SK-N-SH (cell line): ENCODE data around the gene H2AZ1. TPM values are rescaled to one million over a fixed set of nuclear protein-coding genes. Genes with fewer than 3 reads are reported as not detected.

Experiments
- CTCF ChIA-PET: fragments of 300-600, 350-600 bp; formaldehyde crosslinking; extraction: SDS; loops from one replicate; lab custom pipeline; 2021; lab: Yijun Ruan, JAX
- POLR2A ChIA-PET: fragments of 350-600 bp; sonication (Branson Sonifier 250); formaldehyde crosslinking; extraction: SDS; loops from one replicate; lab custom pipeline; 2020; ENCODE audit warnings: antibody characterized with exemption, inconsistent platforms; lab: Yijun Ruan, JAX
- DNase-seq: peaks from one replicate; pipeline ENCODE4 v3.0.0; 2012
- H2AFZ ChIP-seq: fragments of 200-600 bp; sonication (generic); 2 replicates; pipeline ENCODE4 v1.8.1; 2016; ENCODE audit warnings: antibody characterized with exemption, mild to moderate bottlenecking, low read depth
- H3F3A ChIP-seq: fragments of 200-600 bp; sonication (generic); replicated peaks from 2 replicates; pipeline ENCODE3; 2016; ENCODE audit warnings: antibody characterized with exemption, mild to moderate bottlenecking; ENCODE audit not compliant: insufficient read depth
- H3K27ac ChIP-seq, 2 experiments: fragments of 200-500 bp in 1 of 2; fragments of 200-600 bp in 1 of 2; sonication (Bioruptor generic) in 1 of 2; sonication (generic), shearing (Covaris generic) in 1 of 2; 2 replicates each; pipeline versions ENCODE4 v1.5.1 to v1.6.1; 2014 to 2016; ENCODE audit warnings: low read depth in 2 of 2, inconsistent platforms in 1 of 2, low read length in 1 of 2, mild to moderate bottlenecking in 1 of 2, mixed read lengths in 1 of 2
- H3K27me3 ChIP-seq: fragments of 200-600 bp; sonication (generic), shearing (Covaris generic); 2 replicates; pipeline ENCODE4 v1.6.1; 2016; ENCODE audit warnings: mixed run types; ENCODE audit not compliant: insufficient read depth
- H3K36me3 ChIP-seq, 2 experiments: fragments of 200-500 bp in 1 of 2; fragments of 200-600 bp in 1 of 2; sonication (Bioruptor generic) in 1 of 2; sonication (generic) in 1 of 2; replicated peaks in 1 of 2; 2 replicates each; pipeline versions ENCODE3 to v1.5.1; 2014 to 2016; ENCODE audit warnings: low read length in 1 of 2, mild to moderate bottlenecking in 1 of 2; ENCODE audit not compliant: insufficient read depth in 2 of 2, control insufficient read depth in 1 of 2
- H3K4me1 ChIP-seq, 2 experiments: fragments of 200-500 bp in 1 of 2; fragments of 200-600 bp in 1 of 2; sonication (Bioruptor generic) in 1 of 2; sonication (generic), shearing (Covaris generic) in 1 of 2; 2 replicates each; pipeline versions ENCODE4 v1.5.1 to v1.6.1; 2014 to 2016; ENCODE audit warnings: low read depth in 1 of 2, low read length in 1 of 2, mixed run types in 1 of 2; ENCODE audit not compliant: insufficient read depth in 2 of 2, control insufficient read depth in 1 of 2
- H3K4me2 ChIP-seq: fragments of 200-600 bp; sonication (generic), shearing (Covaris generic); 2 replicates; pipeline ENCODE4 v1.6.1; 2017; ENCODE audit warnings: mixed run types
- H3K4me3 ChIP-seq, 2 experiments: fragments of 200-500 bp in 1 of 2; fragments of 200-600 bp in 1 of 2; sonication (Bioruptor generic) in 1 of 2; sonication (generic), shearing (Covaris generic) in 1 of 2; 2 replicates each; pipeline versions ENCODE4 v1.5.1 to v1.8.1; 2014 to 2016; ENCODE audit warnings: low read depth in 2 of 2, inconsistent platforms in 1 of 2, low read length in 1 of 2, mild to moderate bottlenecking in 1 of 2, mixed read lengths in 1 of 2, moderate library complexity in 1 of 2
- H3K79me2 ChIP-seq: fragments of 200-600 bp; sonication (generic); 2 replicates; pipeline ENCODE4 v1.8.1; 2017; ENCODE audit warnings: mild to moderate bottlenecking; ENCODE audit not compliant: insufficient read depth
- H3K9ac ChIP-seq: fragments of 200-600 bp; sonication (generic); 2 replicates; pipeline ENCODE4 v1.6.1; 2017; ENCODE audit warnings: mixed run types
- H3K9me2 ChIP-seq: fragments of 200-600 bp; sonication (generic); 2 replicates; pipeline ENCODE4 v1.6.1; 2017; ENCODE audit warnings: mixed run types
- H3K9me3 ChIP-seq: fragments of 200-600 bp; sonication (generic); 2 replicates; pipeline ENCODE4 v1.6.1; 2017; ENCODE audit warnings: mixed run types, mild to moderate bottlenecking, moderate library complexity
- H4K20me1 ChIP-seq: fragments of 200-600 bp; sonication (generic); 2 replicates; pipeline ENCODE4 v1.6.1; 2017; ENCODE audit warnings: mild to moderate bottlenecking, mixed run types; ENCODE audit not compliant: insufficient read depth
- ELF1 ChIP-seq: IDR thresholded peaks from 2 replicates; pipeline ENCODE4 v1.4.0; 2012
- EP300 ChIP-seq, 2 experiments: IDR thresholded peaks; 2 replicates each; pipeline versions ENCODE4 v1.4.0 to v1.6.1; 2012; ENCODE audit warnings: borderline replicate concordance in 1 of 2, low read depth in 1 of 2, low read length in 1 of 2
- EZH2phosphoT487 ChIP-seq: fragments of 200-600 bp; sonication (generic); IDR thresholded peaks from 2 replicates; pipeline ENCODE4 v1.6.1; 2017; ENCODE audit warnings: low read depth, mixed run types, mild to moderate bottlenecking, antibody characterized with exemption, moderate library complexity, borderline replicate concordance
- FOXM1 ChIP-seq: IDR thresholded peaks from 2 replicates; pipeline ENCODE4 v1.4.0; 2012; ENCODE audit warnings: low read depth, mild to moderate bottlenecking
- GATA2 ChIP-seq: sonication (generic); formaldehyde crosslinking; IDR thresholded peaks from 2 replicates; pipeline ENCODE4 v1.5.0; 2020; ENCODE audit warnings: mild to moderate bottlenecking, missing genetic modification reagents
- JUND ChIP-seq: IDR thresholded peaks from 2 replicates; pipeline ENCODE4 v1.4.0; 2012
- MXI1 ChIP-seq: IDR thresholded peaks from 2 replicates; pipeline ENCODE4 v1.6.1; 2012; ENCODE audit warnings: mild to moderate bottlenecking, low read depth, low read length, improper control_type of control experiment
- NFIC ChIP-seq: IDR thresholded peaks from 2 replicates; pipeline ENCODE4 v1.4.0; 2012; ENCODE audit warnings: borderline replicate concordance
- RAD21 ChIP-seq: IDR thresholded peaks from 2 replicates; pipeline ENCODE4 v1.6.1; 2012; ENCODE audit warnings: mild to moderate bottlenecking, low read length
- RCOR1 ChIP-seq: fragments of 150-350 bp; IDR thresholded peaks from 2 replicates; pipeline ENCODE4 v1.6.1; 2017; ENCODE audit warnings: antibody characterized with exemption, low read length
- RXRA ChIP-seq: IDR thresholded peaks from 2 replicates; pipeline ENCODE4 v1.4.0; 2012; ENCODE audit warnings: low read depth, mild to moderate bottlenecking, borderline replicate concordance
- TAF1 ChIP-seq: IDR thresholded peaks from 2 replicates; pipeline ENCODE4 v1.6.1; 2012; ENCODE audit warnings: low read depth, mild to moderate bottlenecking, low read length, moderate library complexity, borderline replicate concordance
- WGBS: methylation state at CpG from one replicate; pipeline ENCODE4 v1.1.6; 2017; ENCODE audit warnings: low lambda C conversion rate; 5-methylcytosine and 5-hydroxymethylcytosine counted together
- polyA plus RNA-seq, 3 experiments: library from polyadenylated mRNA; depleted of rRNA; stranded (reverse); fragments of >200 nt; gene quantifications; 2 replicates each; pipeline ENCODE4 v1.2.3, GENCODE V29; 2012
- TF ChIP-seq, protein P1 (sequence below): fragments of 150-350 bp; IDR thresholded peaks from 2 replicates; pipeline ENCODE4 v1.6.1; 2017; ENCODE audit warnings: antibody characterized with exemption, low read length, low read depth, borderline replicate concordance
- TF ChIP-seq, protein P2 (sequence below): fragments of 150-350 bp; IDR thresholded peaks from 2 replicates; pipeline ENCODE4 v1.6.1; 2016; ENCODE audit warnings: mild to moderate bottlenecking, low read depth, low read length
- TF ChIP-seq, protein P3 (sequence below): IDR thresholded peaks from 2 replicates; pipeline ENCODE4 v1.4.0; 2012; ENCODE audit warnings: low read depth, borderline replicate concordance

H2AZ1 gene
- polyA plus RNA-seq, 1 of the 3 experiments (the other 2 are of a cell fraction) = 408 TPM

DNA sequence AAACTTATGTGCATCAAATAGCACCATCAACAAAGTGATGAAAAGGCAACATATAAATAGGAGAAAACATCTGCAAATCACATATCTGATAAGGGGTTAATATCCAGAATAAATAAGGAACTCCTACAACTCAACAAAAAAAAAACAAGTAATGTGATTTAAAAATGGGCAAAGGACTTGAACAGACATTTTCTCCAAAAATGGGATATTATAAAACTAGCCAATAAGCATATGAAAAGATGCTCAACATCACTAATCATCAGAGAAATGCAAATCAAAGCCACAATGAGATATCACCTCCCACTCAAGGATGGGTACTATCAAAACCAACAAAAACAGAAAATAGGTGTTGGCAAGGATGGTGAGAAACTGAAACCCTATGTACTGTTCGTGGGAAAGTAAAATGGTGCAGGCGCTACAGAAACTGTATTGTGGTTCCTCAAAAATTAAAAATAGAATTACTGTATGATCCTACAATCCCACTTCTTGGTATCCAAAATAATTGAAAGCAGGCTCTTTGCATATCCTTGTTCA, 6.1 kb downstream of the H2AZ1 start:
- Histone ChIP-seq H3K9ac (no peak overlapping the region), H3K9me3 (no peaks in the 10 kb centered on the region), H3K9me2 (no peaks in the 10 kb centered on the region), H3K27ac (no peak overlapping the region), H3K4me3 (no peak overlapping the region), H3F3A (peaks cover 27% of the 10 kb centered on the region), H3K79me2 (peaks cover 93% of the 10 kb centered on the region), H3K4me2 (no peak overlapping the region; the same call in 1 of the 2 replicates), H2AFZ (no peak overlapping the region), H3K27me3 (no peaks in the 10 kb centered on the region), H3K36me3 (peaks cover 25 to 64% of the 10 kb centered on the region in 2 experiments), H4K20me1 (peaks cover 40% of the 10 kb centered on the region), H3K4me1 (peaks cover 22 to 24% of the 10 kb centered on the region in 2 experiments)
- ChIA-PET POLR2A (no interaction called here), CTCF (interaction anchor here (2.1 kb wide), 1 partner anchor 59 kb away, joined by 4 read pairs; no protein-coding TSS in a partner anchor)
- DNase-seq = no peak
- TF ChIP-seq ELF1 = no peak
- TF ChIP-seq RCOR1 = no peak
- no peak for TF ChIP-seq GATA2 (CRISPR knock-in tag)
- no peak for TF ChIP-seq NFIC
- TF ChIP-seq FOXM1 = no peak
- TF ChIP-seq RAD21 = no peak
- TF ChIP-seq EZH2phosphoT487 = no peak
- TF ChIP-seq, protein P1, sequence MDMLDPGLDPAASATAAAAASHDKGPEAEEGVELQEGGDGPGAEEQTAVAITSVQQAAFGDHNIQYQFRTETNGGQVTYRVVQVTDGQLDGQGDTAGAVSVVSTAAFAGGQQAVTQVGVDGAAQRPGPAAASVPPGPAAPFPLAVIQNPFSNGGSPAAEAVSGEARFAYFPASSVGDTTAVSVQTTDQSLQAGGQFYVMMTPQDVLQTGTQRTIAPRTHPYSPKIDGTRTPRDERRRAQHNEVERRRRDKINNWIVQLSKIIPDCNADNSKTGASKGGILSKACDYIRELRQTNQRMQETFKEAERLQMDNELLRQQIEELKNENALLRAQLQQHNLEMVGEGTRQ = no peak
- no peak for TF ChIP-seq TAF1
- TF ChIP-seq, protein P2, sequence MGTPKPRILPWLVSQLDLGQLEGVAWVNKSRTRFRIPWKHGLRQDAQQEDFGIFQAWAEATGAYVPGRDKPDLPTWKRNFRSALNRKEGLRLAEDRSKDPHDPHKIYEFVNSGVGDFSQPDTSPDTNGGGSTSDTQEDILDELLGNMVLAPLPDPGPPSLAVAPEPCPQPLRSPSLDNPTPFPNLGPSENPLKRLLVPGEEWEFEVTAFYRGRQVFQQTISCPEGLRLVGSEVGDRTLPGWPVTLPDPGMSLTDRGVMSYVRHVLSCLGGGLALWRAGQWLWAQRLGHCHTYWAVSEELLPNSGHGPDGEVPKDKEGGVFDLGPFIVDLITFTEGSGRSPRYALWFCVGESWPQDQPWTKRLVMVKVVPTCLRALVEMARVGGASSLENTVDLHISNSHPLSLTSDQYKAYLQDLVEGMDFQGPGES = no peak
- 100% methylated on average over 2 of the region's 2 CpGs for WGBS

DNA sequence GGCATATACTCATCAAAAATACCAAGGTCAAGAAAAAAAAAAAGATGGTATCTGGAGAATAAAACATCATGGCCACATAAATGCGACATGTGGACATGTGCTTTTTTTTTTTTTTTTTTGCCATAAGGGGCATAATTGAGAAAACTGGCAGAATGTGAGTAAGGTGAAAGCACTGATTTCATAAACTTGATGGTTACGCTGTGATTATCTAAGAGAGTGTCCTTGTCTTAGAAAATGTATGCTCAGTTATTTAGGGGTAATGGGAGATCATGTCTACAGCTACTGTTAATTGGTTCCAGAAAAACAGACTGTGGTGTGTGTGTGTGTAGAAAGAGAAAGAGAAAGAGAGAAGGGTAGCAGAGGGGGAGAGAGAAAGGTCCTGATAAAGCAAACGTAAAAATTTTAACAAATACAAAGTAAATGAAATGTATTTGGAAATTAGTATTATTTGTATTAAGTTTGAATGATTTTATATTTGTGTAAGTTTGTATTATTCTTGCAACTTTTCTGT, 11.8 kb downstream of the H2AZ1 start:
- CTCF ChIA-PET = interaction anchor here (2.6 kb wide), 1 partner anchor 10 kb away, joined by 10 read pairs; no protein-coding TSS in a partner anchor
- no peaks in the 10 kb centered on the region; a peak in 1 of 4 replicates for H3K4me1 ChIP-seq
- peaks cover 98% of the 10 kb centered on the region for H3K79me2 ChIP-seq
- 90% methylated on average over 3 of the region's 3 CpGs for WGBS
- peak; percentile 39 for DNase-seq
- H3K36me3 ChIP-seq = peaks cover 18 to 62% of the 10 kb centered on the region in 2 experiments
- no peak overlapping the region for H3K9ac ChIP-seq
- POLR2A ChIA-PET = interaction anchor here (1.1 to 1.4 kb wide), 2 partner anchors 8 to 10 kb away, joined by 3 to 4 read pairs; partner anchors contain the start of gene DNAJB14
- H2AFZ ChIP-seq = no peak overlapping the region
- H3K27ac ChIP-seq = peak overlapping the region in 1 of 2 experiments; percentile 40; a peak in 2 of 4 replicates
- peaks cover 20% of the 10 kb centered on the region; the same call in 1 of the 2 replicates for H4K20me1 ChIP-seq
- TF ChIP-seq, protein P3, sequence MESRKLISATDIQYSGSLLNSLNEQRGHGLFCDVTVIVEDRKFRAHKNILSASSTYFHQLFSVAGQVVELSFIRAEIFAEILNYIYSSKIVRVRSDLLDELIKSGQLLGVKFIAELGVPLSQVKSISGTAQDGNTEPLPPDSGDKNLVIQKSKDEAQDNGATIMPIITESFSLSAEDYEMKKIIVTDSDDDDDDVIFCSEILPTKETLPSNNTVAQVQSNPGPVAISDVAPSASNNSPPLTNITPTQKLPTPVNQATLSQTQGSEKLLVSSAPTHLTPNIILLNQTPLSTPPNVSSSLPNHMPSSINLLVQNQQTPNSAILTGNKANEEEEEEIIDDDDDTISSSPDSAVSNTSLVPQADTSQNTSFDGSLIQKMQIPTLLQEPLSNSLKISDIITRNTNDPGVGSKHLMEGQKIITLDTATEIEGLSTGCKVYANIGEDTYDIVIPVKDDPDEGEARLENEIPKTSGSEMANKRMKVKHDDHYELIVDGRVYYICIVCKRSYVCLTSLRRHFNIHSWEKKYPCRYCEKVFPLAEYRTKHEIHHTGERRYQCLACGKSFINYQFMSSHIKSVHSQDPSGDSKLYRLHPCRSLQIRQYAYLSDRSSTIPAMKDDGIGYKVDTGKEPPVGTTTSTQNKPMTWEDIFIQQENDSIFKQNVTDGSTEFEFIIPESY = no peak
- TF ChIP-seq RCOR1 = peak; percentile 78
- TF ChIP-seq GATA2 (CRISPR knock-in tag) = 0 out of 2 replicates have a peak, but pooled peaks have one; percentile 21
- peak in 1 of 2 experiments; percentile 30; a peak in 1 of 4 replicates for TF ChIP-seq EP300 (IDR thresholded peaks at IDR 0.05; ENCODE audit: borderline replicate concordance in 1 of 2, low read depth in 1 of 2, low read length in 1 of 2)
- no peak for TF ChIP-seq JUND
- TF ChIP-seq RXRA = no peak
- TF ChIP-seq MXI1 = peak; percentile 57
- H3K4me2 ChIP-seq = no peak overlapping the region
- peaks cover 12% of the 10 kb centered on the region; the same call in 1 of the 2 replicates for H3K9me3 ChIP-seq
- H3F3A ChIP-seq = peaks cover 22% of the 10 kb centered on the region
- H3K27me3 ChIP-seq = no peaks in the 10 kb centered on the region
- H3K9me2 ChIP-seq = no peaks in the 10 kb centered on the region
- H3K4me3 ChIP-seq = no peak overlapping the region
